Thyroid gland (tissue), 4 donors: Measurements from ENCODE around the gene ZBTB34. TPM values are rescaled to one million over a fixed set of nuclear protein-coding genes. Genes with fewer than 3 reads are reported as not detected.
A peak's percentile ranks its signal among the peaks of the same experiment; 100 is the strongest.

Experiments used
- DNase-seq, 2 donors: peaks; one replicate each; pipeline ENCODE4 v3.0.0-alpha.2; 2019
- H3K27ac ChIP-seq, 3 donors: fragments of 200-600 bp; sonication (generic); 1 replicate in 2 of 3; 2 replicates in 1 of 3; pipeline ENCODE4 v1.5.1; 2016 to 2019; ENCODE audit warnings: mild to moderate bottlenecking in 1 of 3, moderate library complexity in 1 of 3
- H3K27me3 ChIP-seq: fragments of 200-600 bp; sonication (generic); one replicate; pipeline ENCODE4 v1.5.1; 2019
- H3K36me3 ChIP-seq, 2 donors: fragments of 200-600 bp; sonication (generic); one replicate each; pipeline ENCODE4 v1.5.1; 2016 to 2019
- H3K4me1 ChIP-seq, 2 donors: fragments of 200-600 bp; sonication (generic); one replicate each; pipeline ENCODE4 v1.5.1; 2017 to 2019
- H3K4me3 ChIP-seq, 3 donors: fragments of 200-600 bp; sonication (generic); replicated peaks in 1 of 3; 1 replicate in 2 of 3; 2 replicates in 1 of 3; pipeline ENCODE4 v1.5.1; 2016; ENCODE audit warnings: mild to moderate bottlenecking in 1 of 3
- H3K9me3 ChIP-seq: fragments of 200-600 bp; sonication (generic); one replicate; pipeline ENCODE4 v1.5.1; 2017
- CTCF ChIP-seq, 6 experiments: fragments of 200-600 bp in 3 of 6; fragments of 450-650 bp in 3 of 6; sonication (generic) in 3 of 6; IDR thresholded peaks; one replicate each; pipeline ENCODE4 v1.5.1; 2016 to 2019; ENCODE audit warnings: antibody characterized with exemption in 6 of 6, mild to moderate bottlenecking in 2 of 6, inconsistent platforms in 1 of 6, moderate library complexity in 1 of 6
- POLR2A ChIP-seq, 2 donors: fragments of 450-650 bp; IDR thresholded peaks; one replicate each; pipeline ENCODE4 v1.6.1; 2017; ENCODE audit warnings: antibody characterized with exemption in 2 of 2, mild to moderate bottlenecking in 2 of 2, moderate library complexity in 1 of 2
- WGBS, 2 donors: methylation state at CpG; one replicate each; pipeline ENCODE4 v1.1.5; 2017; 5-methylcytosine and 5-hydroxymethylcytosine counted together
- intact Hi-C: fragments of 100-400 bp; cut with DNase I; formaldehyde crosslinking; loops from one replicate; pipeline ENCODE4 v1.15.1; 2023
- total RNA-seq, 4 donors: library from RNA; depleted of rRNA; stranded (reverse); fragments of >200 nt; gene quantifications; one replicate each; pipeline ENCODE4 v1.2.3, GENCODE V29; 2016

The ZBTB34 gene
- total RNA-seq, 4 donors from 2014 or later = 8.6 to 17.1 (median 12.0) TPM

GRCh38 chr9:126859111-126859510, 1.3 kb upstream of the ZBTB34 start:
- WGBS, 2 donors = 88 to 94% methylated on average over 2 of the region's 2 CpGs
- TF ChIP-seq POLR2A (IDR thresholded peaks at IDR 0.05) (no peak), CTCF (IDR thresholded peaks at IDR 0.05) (no peak)
- H3K4me1 ChIP-seq = peaks cover 18 to 34% of the 10 kb centered on the region in 2 donors

GRCh38 chr9:126860757-126861466, 473 bp downstream of the ZBTB34 start:
- peak overlapping the region; percentile 62 to 82 (median 80) for H3K4me3 ChIP-seq
- H3K27ac ChIP-seq = peak overlapping the region; percentile 12 to 85 (median 62)
- H3K27me3 ChIP-seq = no peaks in the 10 kb centered on the region
- peak; percentile 47 to 49 for DNase-seq
- TF ChIP-seq POLR2A (IDR thresholded peaks at IDR 0.05) (no peak), CTCF (IDR thresholded peaks at IDR 0.05) (no peak)
- intact Hi-C loops = no loop called here
- H3K9me3 ChIP-seq = no peaks in the 10 kb centered on the region
- H3K36me3 ChIP-seq = peaks cover 0 to 2% of the 10 kb centered on the region in 2 donors
- peaks cover 18 to 34% of the 10 kb centered on the region in 2 donors for H3K4me1 ChIP-seq
- WGBS, 2 donors = 0% methylated on average over 7 to 9 of the region's 71 CpGs

More at GRCh38 chr9:126859111-126859510, 1.3 kb upstream of the ZBTB34 start:
- DNase-seq = no peak
- H3K4me3 ChIP-seq = no peak overlapping the region
- intact Hi-C loops = no loop called here
- no peaks in the 10 kb centered on the region for H3K27me3 ChIP-seq
- H3K27ac ChIP-seq = no peak overlapping the region
- no peaks in the 10 kb centered on the region for H3K9me3 ChIP-seq
- H3K36me3 ChIP-seq = no peaks in the 10 kb centered on the region

- no peak for DNase-seq
- no peak for TF ChIP-seq POLR2A (IDR thresholded peaks at IDR 0.05)
- TF ChIP-seq CTCF (IDR thresholded peaks at IDR 0.05) = no peak
- Histone ChIP-seq H3K27ac (peak overlapping the region in 2 of 3 donors; percentile 62 to 85), H3K27me3 (no peaks in the 10 kb centered on the region), H3K36me3 (peaks cover 0 to 2% of the 10 kb centered on the region in 2 donors), H3K9me3 (no peaks in the 10 kb centered on the region), H3K4me1 (peaks cover 18 to 34% of the 10 kb centered on the region in 2 donors), H3K4me3 (peak overlapping the region in 1 of 3 donors; percentile 82)
- 15 to 21% methylated on average over 3 of the region's 3 CpGs for WGBS, 2 donors
- intact Hi-C loops = no loop called here
Measured at GRCh38 chr9:126861707-126862103, 1.3 kb downstream of the ZBTB34 start.

- peak overlapping the region in 1 of 3 donors; percentile 85 for H3K27ac ChIP-seq
- 27 to 37% methylated on average over 11 of the region's 11 CpGs for WGBS, 2 donors
- peak; percentile 63 to 67 for DNase-seq
Measured at GRCh38 chr9:126862104-126862761, 1.8 kb downstream of the ZBTB34 start.

More at GRCh38 chr9:126862104-126862761, 1.8 kb downstream of the ZBTB34 start:
- H3K4me1 ChIP-seq = peaks cover 18 to 31% of the 10 kb centered on the region in 2 donors
- no peak for TF ChIP-seq CTCF (IDR thresholded peaks at IDR 0.05)
- no peak for TF ChIP-seq POLR2A (IDR thresholded peaks at IDR 0.05)
- no peaks in the 10 kb centered on the region for H3K27me3 ChIP-seq
- intact Hi-C loops = no loop called here
- no peaks in the 10 kb centered on the region for H3K9me3 ChIP-seq
- peak overlapping the region in 1 of 3 donors; percentile 82 for H3K4me3 ChIP-seq
- H3K36me3 ChIP-seq = peaks cover 0 to 2% of the 10 kb centered on the region in 2 donors
